ENCODE measurements around the gene NEMP1.
A peak's percentile ranks its signal among the peaks of the same experiment; 100 is the strongest.

NEMP1 gene

GRCh38 chr12:57005980-57006808, 72.4 kb downstream of the NEMP1 start, which contains the start of gene ZBTB39:
Gene ZBTB39 (minus strand): TSS chr12:57006546. CDS start chr12:57004917, 1,629 bp downstream.
- Mint-ChIP-seq H3K36me3 (ENCODE audit: low read depth) (peaks cover 32% of the 10 kb centered on the region), H3K27me3 (ENCODE audit: low read depth) (no peaks in the 10 kb centered on the region), H3K9me3 (no peaks in the 10 kb centered on the region), H3K4me3 (peak within 1 kb of the TSS; percentile 92), H3K27ac (peak within 1 kb of the TSS; percentile 91), H3K4me1 (ENCODE audit: low read depth) (peaks cover 47% of the 10 kb centered on the region)
- DNase-seq (ENCODE audit: low spot score), result peak; percentile 70
